Activated gamma-delta T cell treated with anti-CD3 and anti-CD28 coated beads, Interleukin-2, amount 50 U/mL, for 16 hours (primary cell): ENCODE data around the gene EPN1.

Experiments used
- DNase-seq: peaks from one replicate; pipeline ENCODE4 v3.0.0-alpha.2; 2020; ENCODE audit warnings: low read depth

Gene EPN1

DNA sequence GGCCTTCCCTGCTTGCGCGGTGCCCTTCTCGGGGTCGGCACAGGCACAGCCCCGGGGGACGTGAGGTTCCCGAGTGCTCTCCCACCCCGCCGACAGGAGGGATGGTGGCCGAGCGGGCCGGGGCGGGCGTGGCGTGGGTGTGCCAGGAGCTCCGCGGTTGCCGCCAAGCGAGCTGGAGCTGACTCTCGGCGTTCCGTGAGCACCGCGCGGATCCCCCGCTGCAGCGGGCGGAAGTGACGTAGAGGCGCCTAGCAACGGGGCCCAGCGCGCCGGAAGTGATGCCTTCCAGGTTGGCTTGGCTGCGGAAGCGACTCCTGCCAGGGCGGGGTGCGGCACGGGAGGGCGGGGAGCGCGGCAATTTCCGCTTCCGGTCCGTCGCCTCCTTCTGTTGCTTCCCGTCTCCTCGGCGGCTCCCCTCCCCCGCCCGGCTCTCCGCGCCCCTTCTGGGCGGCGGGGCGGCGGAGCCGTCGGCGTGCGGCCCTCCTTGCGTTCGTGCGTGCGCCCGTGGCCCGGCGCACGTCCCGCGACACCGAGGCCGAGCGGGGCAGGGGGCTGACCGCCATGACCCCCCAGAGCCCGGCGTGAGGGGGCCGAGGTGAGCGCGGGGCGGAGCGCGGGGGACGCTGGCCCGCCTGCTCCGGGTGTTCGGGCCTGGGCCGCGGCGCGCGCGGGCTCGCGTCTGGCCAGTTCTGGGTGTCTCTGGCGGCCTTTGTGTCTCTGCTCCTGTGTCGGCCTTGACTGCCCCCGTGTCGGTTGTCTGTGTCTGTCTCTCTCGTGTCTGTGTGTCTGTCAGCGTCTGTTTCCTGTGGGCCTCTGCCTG is at the start of gene EPN1:
EPN1 (plus strand) TSS at position 386 of the 820 bp plus-strand sequence. CDS start 3,402 bp downstream, outside the sequence.
- peak; percentile 96 for DNase-seq

DNA sequence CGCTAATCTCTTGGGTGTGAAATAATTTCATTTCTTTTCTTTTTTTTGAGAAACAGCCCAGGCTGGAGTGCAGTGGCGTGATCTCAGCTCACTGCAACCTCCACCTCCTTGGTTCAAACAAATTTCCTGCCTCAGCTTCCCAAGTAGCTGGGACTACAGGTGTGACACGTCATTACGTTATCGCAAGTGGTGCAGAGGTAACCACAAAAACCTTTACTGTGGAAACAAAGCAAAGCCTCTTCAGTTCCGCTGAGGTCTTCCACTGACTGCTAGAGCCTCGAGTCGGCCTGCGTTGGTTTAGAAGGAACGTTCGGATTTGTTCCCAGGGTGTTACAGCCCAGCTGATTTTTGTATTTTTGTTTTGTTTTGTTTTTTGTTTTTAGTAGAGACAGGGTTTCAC is 48.7 kb upstream of the EPN1 start:
- DNase-seq = peak; percentile 36

DNA sequence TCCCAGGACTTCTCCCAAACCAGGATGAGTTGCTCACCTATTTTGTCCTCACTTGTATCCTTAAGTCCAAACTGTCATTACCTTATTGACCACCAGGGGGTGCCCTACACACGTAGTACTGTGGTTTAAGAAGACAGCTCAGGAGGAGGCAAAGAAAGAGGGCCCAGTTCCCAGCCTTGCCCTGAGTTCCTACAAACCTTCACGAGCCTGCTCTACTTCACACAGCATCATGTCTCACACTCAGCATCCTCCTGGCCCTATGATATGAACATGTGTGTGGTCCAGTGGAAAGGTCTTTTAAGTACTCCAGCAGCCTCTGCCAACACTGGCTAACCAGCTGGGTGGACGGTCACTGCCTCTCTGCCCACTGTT is 42.6 kb upstream of the EPN1 start:
- DNase-seq = peak; percentile 91

DNA sequence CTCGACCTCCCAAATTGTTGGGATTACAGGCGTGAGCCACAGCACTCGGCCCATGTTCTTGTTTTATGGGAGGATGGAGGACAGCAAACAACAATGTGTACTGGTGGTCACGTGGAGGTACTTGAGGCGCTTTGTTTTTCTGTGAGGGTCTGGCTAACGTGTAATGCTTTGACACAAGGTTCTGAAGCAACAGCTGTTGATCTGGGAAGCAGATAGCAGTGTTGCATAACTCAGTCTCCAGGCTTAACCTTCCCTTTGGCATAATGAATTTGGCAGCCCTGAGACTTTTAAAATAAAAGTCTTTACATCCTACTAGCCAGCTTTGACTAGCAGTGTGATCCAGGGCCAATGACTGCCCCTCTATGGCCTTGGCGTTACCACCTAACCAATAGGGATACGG is 41.2 kb upstream of the EPN1 start:
- no peak for DNase-seq

DNA sequence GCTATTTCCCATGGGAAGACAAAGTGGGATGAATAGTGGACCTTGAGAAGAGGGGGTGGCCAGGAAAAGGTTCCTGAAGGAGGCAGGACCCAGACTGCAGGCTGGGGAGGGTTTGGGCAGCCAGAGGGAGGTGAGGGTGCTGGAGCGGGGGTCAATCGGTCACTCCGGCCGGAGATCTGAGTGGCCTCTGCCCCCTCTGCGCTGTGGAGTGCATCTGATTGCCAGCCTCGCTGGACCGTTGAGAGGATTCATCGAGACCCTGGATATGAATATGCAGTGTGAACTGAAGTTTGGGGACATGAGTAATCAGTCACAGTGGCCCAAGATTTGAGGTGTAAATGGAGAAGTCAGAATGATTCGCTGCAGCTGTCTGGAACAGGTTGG is 39.7 kb upstream of the EPN1 start:
- no peak for DNase-seq

DNA sequence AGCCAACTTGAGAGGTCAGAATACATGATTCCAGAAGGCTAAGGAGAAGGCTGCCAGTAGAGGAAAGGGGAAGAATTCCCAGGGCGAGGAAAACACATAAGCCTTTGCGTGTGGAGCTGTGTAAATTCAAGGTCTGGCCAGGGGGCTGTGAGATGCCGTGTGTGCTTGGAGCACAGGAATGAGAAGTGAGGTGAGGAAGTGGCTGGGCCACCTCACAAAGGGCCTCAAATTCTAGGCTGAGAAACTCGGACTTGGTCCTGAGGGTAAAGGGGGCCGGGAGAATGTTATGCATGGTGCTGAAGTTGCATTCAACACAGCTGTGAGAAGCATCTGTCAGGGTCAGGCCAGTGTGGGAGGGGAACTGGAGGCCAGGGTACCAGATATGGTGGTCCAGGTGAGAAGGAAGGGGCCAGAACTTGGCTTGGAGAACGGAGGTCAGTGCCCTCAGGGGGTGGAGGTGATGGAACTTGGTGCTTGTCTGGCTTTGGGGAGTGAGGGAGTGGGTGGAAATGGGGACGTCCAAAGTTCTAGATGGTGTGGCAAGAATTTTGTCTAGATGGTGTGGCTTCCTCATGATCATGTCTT is 39.1 kb upstream of the EPN1 start:
- no peak for DNase-seq

DNA sequence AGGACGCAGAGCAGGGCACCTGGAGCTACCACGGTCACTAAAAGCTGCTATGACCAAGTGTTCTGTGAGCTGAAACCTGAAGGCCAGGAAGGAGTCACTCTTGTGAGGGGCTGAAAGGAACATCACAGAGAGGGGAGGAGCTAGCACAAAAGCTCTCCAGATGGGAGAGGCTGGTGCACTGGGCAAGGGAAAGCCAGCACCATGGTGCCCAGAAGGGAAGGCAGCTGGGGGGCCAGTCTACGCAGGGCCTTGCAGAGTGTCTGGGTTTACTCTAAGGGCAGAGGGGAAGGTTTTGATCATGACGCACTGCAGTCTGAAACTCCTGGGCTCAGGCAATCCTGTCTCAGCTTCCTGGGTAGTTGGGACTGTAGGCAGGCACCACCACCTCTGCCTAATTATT is 38.3 kb upstream of the EPN1 start:
- no peak for DNase-seq

DNA sequence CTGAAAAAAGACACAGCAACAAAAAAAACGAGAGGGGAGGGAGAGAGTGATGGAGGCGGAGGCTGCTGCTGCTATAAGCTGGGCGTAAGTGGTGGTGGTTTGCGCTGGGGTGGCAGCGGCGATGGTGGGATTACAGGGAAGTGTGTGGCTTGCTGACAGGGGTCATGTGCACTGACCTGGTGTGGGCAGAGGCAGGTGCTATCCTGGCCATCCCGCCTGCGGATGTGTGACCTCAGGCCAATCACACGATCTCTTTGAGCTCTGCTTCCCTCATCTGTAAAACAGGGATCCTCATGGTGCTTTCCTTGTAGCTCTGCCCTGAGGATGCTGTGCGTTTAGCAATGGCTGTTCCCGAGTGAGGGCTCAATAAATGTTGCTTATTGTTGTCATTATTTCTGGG is 37.5 kb upstream of the EPN1 start:
- DNase-seq = no peak

DNA sequence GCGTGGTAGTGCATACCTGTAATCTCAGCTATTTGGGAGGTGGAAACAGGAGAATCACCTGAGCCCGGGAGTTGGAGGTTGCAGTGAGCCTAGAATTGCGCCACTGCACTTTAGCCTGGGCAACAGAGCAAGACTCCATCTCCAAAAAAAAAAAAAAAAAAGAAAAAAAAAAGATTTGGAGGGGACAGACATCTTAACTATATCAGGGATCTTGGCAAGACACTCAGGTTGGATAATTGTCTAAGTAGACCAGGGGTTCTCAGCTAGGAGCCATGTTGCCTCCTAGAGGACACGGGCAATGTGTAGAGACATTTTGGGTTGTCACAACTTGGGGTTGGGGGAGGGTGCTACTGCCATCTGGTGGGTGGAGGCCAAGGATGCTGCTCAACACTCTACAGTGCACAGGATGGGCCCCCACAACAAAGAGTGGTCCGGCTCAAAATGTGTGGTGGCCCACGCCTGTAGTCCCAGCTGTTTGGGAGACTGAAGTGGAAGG is 36.1 kb upstream of the EPN1 start:
- DNase-seq = no peak

DNA sequence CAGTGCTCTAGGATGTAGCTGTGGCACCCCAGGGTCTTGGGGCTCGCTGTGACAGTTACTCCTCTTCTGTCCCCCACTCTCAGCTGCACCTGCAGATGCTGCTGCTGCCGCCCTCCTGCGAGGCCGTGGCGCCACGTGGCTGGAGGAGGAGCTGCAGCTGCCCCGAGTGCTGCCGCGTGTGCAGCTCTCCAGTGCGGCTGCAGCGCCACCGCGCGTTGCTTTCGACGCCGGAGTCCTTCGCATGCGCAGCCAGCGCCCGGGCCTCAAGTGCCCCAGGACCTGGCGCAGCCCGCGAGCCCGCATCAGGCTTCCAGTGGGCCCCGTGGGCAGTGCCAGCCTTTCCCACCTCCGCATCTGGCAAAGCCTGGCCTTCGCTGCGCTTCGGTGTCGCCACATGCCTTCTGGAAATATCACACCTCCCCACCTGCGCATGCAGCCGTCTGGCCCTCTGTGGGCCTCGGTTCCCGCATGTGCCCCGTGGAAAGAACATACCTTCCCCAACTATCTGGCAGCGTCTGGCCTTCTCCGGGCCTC is 34.9 kb upstream of the EPN1 start:
- peak; percentile 53 for DNase-seq

DNA sequence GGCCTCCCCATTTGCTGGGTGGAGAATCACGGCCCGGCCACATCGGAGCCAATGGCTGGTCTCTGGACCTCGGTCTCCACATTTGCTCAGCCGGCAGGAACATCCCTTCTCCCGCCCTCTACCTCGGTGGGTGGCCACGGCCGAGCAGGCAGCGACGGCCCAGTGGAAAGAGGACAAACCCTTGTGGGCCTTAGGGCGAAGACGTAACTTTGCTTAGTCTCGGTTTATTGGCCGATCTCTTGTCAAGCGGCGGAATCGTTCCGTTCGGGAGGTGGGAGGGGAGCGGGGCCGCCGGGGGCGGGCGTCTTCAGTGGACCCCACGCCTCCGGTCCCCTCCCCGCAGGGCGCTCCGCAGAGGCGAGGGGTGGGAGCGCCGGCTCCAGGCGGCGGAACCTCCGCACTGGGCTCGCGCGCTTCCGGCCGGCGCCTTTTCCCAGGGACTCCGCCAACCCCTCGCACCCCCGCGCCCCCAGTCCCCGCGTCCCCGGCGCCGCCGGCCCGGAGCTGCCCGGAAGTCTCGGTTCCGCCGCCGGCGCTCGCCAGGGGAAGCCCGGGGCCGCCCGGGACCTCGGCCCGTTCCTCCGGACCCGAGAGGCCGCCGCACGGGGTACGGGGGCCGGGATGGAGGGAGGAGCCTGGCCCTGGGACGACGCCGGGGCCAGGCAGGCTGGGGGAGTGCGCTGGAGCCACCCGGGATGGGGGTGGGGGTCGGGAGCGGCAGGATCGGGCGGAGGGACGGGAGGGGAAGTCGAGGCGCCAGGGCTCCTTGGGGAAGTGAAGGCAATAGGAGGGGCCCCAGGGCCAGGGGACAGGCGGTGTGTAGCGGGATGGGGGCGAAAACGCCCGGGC is 34.2 kb upstream of the EPN1 start, which contains the start of gene ZNF580:
ZNF580 (plus strand) TSS at position 426 of the 849 bp plus-strand sequence. CDS start 1,507 bp downstream, outside the sequence.
- DNase-seq = no peak

DNA sequence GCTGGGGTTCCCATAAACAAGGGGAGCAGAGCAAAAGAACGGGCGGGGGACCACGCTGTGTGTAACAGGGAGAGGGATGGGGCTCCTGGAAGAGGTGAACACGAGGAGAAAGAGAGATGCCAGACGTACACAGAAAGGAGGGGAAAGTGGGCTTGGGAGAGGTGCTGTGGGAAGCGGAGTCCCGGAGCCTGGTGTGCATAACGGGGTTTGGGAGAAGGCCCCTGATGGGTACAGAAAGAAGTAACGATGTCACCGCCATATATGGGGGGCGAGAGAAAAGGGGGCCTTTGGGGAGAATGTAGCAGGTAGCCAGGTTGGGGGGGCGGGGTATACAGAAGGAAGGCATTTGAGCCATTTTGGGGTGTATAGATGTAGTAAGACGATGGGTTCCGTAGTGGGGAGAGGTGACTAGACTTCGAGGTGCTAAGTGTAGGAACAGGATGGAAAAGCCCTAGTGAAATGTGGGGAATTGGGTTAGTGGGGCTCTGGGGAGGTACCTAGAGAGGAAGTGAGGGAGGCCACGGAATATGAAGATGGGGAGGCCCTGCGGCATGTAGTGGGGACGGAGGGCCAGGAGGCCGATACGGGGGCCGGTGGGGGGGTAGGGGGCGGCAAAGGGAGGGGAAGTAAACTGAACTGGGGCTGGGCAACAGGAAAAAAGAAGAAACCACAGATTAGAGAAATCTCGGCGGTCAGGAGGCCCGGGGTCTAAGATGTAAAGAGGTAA is 33.4 kb upstream of the EPN1 start:
- DNase-seq = no peak

DNA sequence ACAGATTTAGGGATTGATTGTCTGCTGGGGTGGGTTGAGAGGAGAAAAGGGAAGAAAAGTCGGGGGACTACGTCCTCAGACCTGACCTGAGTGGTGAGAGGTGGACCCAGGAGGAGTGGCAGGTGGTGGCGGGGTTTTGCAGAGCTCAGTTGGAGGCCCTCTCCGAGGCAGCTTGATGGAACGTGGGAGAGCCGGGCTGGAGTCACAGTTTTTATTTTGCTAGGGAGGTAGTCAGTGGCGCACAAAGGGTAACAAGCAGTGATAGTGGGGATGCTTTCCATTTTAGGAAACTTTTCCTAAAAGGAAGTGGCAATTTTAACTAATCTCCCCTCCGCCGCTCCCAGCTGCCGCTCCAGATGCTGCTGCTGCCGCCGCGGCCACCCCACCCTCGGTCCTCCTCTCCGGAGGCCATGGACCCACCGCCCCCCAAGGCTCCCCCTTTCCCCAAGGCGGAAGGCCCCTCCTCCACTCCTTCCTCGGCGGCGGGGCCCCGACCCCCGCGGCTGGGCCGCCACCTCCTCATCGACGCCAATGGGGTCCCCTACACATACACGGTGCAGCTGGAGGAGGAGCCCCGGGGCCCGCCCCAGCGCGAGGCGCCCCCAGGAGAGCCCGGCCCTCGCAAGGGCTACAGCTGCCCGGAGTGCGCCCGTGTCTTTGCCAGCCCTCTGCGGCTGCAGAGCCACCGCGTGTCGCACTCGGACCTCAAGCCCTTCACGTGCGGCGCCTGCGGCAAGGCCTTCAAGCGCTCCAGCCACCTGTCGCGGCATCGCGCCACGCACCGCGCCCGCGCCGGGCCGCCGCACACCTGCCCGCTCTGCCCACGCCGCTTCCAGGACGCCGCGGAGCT is 32.6 kb upstream of the EPN1 start:
- DNase-seq = no peak

DNA sequence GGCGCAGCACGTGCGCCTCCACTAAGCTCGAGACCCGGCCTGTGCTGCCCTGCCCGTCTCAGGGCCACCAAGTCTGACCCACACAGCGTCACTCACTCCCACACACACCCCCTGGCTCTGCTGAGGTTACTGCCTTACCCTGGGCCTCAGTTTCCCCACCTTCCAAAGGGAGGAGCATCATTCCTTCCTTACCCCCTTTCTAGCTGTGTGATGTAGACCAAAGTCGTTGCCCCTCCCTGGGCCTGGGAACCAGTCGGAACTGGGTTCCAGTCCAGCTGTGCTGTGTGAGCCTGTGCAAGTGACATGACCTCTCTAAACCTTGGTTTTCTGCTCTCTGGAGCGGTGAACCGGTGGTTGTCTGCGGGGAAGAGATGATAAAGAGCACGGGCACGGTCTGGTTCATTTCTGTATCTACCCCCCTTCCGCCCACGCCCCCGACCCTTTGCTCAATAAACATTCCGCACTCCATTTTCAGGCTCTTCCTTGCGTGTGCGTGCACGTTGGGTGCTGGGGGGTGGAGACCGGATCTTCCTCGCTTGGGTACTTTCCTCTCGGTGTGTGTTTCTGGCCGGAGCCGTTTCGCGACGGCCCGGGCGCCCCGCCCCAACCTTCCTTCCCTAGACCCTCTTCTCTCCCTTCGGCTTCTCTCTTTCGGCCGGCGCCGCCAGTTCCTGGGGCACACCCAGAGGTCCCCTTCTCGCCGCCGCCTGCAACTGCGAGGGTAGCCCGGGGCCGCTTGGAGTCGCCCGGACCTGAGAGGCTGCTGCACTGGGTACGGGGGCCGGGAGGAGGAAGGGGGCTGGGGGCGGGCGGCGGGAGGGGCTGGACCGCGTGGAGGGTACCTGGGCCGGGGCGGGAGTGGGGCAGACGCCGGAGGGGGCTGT is 31.8 kb upstream of the EPN1 start, which contains the start of gene ZNF581:
ZNF581 (plus strand) TSS at position 647 of the 884 bp plus-strand sequence. CDS start 923 bp downstream, outside the sequence.
- peak; percentile 70 for DNase-seq

DNA sequence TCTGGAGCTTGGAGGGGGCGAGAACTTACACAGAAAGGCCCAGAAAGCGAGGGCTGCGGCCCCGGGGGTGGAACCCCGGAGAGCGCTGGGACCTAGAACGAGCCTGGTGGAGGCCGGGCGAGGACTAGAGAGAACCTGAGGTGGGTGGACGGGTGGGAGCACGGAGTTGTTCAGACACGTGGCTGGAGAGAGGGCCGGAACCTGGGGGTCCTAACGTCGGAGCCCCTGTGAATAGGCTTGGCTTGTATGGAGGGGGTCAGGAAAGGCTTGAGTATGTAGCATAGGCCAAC is 31.2 kb upstream of the EPN1 start:
- no peak for DNase-seq

DNA sequence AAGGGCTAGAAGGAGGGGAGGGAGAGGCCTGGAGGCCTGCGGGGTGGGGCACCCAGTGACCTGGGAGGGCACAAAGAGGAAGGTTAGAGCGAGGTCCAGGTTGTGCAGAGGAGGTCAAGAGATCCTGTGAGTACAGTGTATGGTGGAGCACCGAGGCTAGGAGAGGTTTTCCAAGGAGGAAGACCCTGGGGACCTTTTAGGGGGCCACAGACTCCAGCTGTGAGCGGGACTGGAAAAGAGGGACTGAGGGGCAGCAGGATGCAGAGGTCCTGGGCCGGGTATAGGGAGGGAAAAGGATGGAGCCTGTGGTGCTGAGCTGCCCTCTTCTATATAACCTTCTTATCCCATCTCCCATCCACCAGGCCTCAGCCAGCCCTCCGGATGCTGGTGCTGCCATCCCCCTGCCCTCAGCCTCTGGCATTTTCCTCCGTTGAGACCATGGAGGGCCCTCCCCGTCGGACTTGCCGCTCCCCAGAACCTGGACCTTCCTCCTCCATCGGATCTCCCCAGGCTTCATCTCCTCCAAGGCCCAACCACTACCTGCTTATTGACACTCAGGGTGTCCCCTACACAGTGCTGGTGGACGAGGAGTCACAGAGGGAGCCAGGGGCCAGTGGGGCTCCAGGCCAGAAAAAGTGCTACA is 30.7 kb upstream of the EPN1 start:
- no peak for DNase-seq

DNA sequence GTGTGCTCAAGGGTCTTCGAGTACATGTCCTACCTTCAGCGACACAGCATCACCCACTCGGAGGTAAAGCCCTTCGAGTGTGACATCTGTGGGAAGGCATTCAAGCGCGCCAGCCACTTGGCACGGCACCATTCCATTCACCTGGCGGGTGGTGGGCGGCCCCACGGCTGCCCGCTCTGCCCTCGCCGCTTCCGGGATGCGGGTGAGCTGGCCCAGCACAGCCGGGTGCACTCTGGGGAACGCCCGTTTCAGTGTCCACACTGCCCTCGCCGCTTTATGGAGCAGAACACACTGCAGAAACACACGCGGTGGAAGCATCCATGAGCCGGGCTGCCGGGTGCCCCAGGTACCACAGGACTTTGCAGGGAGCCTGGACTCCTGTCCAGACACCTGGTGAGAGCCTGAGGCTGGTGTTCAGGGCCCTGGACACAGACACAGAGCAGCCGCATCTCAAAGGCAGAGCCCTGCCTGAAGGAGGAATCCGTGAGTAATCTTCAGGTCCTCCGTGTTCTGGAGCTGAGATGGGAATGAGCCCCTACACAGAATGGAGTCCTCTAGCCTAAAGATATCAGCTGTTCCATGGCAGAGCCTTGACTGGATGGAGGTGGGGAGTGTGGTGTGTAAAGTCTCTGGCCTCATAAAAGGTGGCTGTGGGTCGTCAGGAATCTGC is 30.0 kb upstream of the EPN1 start:
- no peak for DNase-seq

DNA sequence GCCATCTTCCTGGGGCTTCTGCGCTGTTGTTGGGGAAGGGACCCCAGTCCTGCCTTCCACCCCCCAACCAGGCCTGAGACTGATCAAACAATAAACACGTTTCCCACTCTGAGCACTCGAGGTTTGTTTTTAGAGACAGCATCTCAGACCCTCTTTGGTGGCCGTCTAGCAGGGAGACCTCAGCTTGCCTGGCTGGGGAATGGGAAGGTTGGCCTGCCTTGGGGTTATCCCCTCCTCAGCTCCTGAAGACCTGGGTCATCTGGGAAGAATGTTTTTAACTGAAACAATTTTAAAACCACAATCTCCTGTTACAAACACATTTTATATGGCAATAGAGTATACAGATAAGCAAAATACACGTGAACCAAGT is 29.5 kb upstream of the EPN1 start:
- no peak for DNase-seq
